GM23248 (cell line): ENCODE measurements around the gene GAS2. TPM values are rescaled to one million over a fixed set of nuclear protein-coding genes. Genes with fewer than 3 reads are reported as not detected.

Experiments used
- DNase-seq: peaks from one replicate; pipeline ENCODE4 v3.0.0-alpha.2; 2015
- H2AFZ ChIP-seq: fragments of 200-600 bp; sonication (generic); 2 replicates; pipeline ENCODE4 v1.6.1; 2016; ENCODE audit warnings: antibody characterized with exemption
- H3F3A ChIP-seq: fragments of 200-600 bp; sonication (generic); 2 replicates; pipeline ENCODE4 v1.6.1; 2016; ENCODE audit warnings: mild to moderate bottlenecking, antibody characterized with exemption, mixed run types; ENCODE audit not compliant: insufficient read depth
- H3K27ac ChIP-seq: fragments of 200-600 bp; sonication (generic); 2 replicates; pipeline ENCODE4 v1.5.1; 2016; ENCODE audit warnings: mild to moderate bottlenecking
- H3K27me3 ChIP-seq: fragments of 200-600 bp; sonication (generic); replicated peaks from 2 replicates; pipeline ENCODE4 v1.6.1; 2016; ENCODE audit warnings: mild to moderate bottlenecking; ENCODE audit not compliant: insufficient read depth
- H3K36me3 ChIP-seq: fragments of 200-600 bp; sonication (generic); 2 replicates; pipeline ENCODE4 v1.6.1; 2016; ENCODE audit warnings: low read depth, mild to moderate bottlenecking
- H3K4me1 ChIP-seq: fragments of 200-600 bp; sonication (generic); 2 replicates; pipeline ENCODE4 v1.6.1; 2016; ENCODE audit warnings: mild to moderate bottlenecking; ENCODE audit not compliant: insufficient read depth
- H3K4me2 ChIP-seq: fragments of 200-600 bp; sonication (generic); one replicate; pipeline ENCODE4 v1.6.1; 2016; ENCODE audit warnings: mild to moderate bottlenecking; ENCODE audit not compliant: unreplicated experiment
- H3K4me3 ChIP-seq: fragments of 200-600 bp; sonication (generic); 2 replicates; pipeline ENCODE4 v1.5.1; 2016; ENCODE audit warnings: mild to moderate bottlenecking
- H3K79me2 ChIP-seq: fragments of 200-600 bp; sonication (generic); 2 replicates; pipeline ENCODE4 v1.6.1; 2016; ENCODE audit warnings: mild to moderate bottlenecking; ENCODE audit not compliant: insufficient read depth
- H3K9ac ChIP-seq: fragments of 200-600 bp; sonication (generic); 2 replicates; pipeline ENCODE4 v1.6.1; 2016; ENCODE audit warnings: mild to moderate bottlenecking
- H3K9me2 ChIP-seq: fragments of 200-600 bp; sonication (generic); 2 replicates; pipeline ENCODE4 v1.6.1; 2016; ENCODE audit warnings: mixed run types, mild to moderate bottlenecking, moderate library complexity; ENCODE audit not compliant: insufficient read depth
- H3K9me3 ChIP-seq: fragments of 200-600 bp; sonication (generic); one replicate; pipeline ENCODE4 v1.6.1; 2017; ENCODE audit warnings: low read depth
- H4K20me1 ChIP-seq: fragments of 200-600 bp; sonication (generic); 2 replicates; pipeline ENCODE4 v1.6.0; 2016; ENCODE audit not compliant: insufficient read depth
- EZH2 ChIP-seq: fragments of 200-600 bp; sonication (generic); IDR thresholded peaks from 2 replicates; pipeline ENCODE4 v1.6.1; 2018; ENCODE audit warnings: antibody characterized with exemption, mild to moderate bottlenecking; ENCODE audit not compliant: insufficient read depth, poor library complexity, severe bottlenecking
- EZH2phosphoT487 ChIP-seq: fragments of 200-600 bp; sonication (generic); IDR thresholded peaks from 2 replicates; pipeline ENCODE4 v1.6.1; 2018; ENCODE audit warnings: antibody characterized with exemption, moderate library complexity, mild to moderate bottlenecking, low read depth; ENCODE audit not compliant: insufficient read depth
- WGBS, 2 experiments: methylation state at CpG; one replicate each; pipeline ENCODE4 v1.1.6; 2015 to 2017; ENCODE audit warnings: low lambda C conversion rate in 2 of 2, low coverage in 1 of 2; ENCODE audit errors: missing lambda C conversion rate in 2 of 2; 5-methylcytosine and 5-hydroxymethylcytosine counted together
- in situ Hi-C: fragments of 300-500 bp; cut with MboI; formaldehyde crosslinking; loops from 2 replicates; pipeline ENCODE4 v1.15.0; 2020
- polyA plus RNA-seq: library from polyadenylated mRNA; unstranded; fragments of >200 nt; fragmentation: Nextera tagmentation; extraction: Ambion mirVana; gene quantifications from 2 replicates; pipeline ENCODE4 v1.2.1, GENCODE V29; 2016
- total RNA-seq: library from RNA; depleted of rRNA; stranded (reverse); fragments of >200 nt; shearing (Covaris generic); gene quantifications from 2 replicates; pipeline ENCODE4 v1.2.3, GENCODE V29; 2014

Gene GAS2
- total and polyA plus RNA-seq, 2 experiments from 2014 or later, result 0.63 to 1.2 TPM

DNA sequence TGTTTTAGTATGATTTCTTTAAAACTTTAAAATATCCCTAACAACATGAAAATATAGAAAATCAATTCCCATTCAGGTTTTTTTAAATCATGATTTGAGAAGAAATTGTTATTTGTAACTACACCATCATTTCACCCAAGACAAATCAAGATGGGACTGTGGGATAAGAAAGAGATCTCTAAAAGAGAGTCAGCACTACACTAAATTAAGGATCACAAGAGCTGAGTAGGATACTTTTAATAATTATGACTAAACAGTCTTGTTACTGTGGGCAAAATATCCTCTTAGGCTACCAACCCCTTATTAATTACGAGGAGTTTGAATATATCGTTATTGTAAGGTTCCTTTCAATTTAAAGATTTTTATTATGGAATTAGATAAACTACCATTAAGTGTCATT lies 3.0 kb downstream of the GAS2 start:
- WGBS, 2 experiments, result 8 to 12% methylated on average over 2 of the region's 2 CpGs
- Histone ChIP-seq H3K27ac (no peak overlapping the region), H3K9me3 (no peaks in the 10 kb centered on the region), H3K9ac (no peak overlapping the region), H3K4me3 (no peak overlapping the region), H3K4me2 (no peak overlapping the region), H3K9me2 (no peaks in the 10 kb centered on the region), H3K27me3 (peaks cover 54% of the 10 kb centered on the region), H4K20me1 (no peaks in the 10 kb centered on the region), H3K4me1 (no peaks in the 10 kb centered on the region), H3F3A (no peaks in the 10 kb centered on the region), H3K79me2 (no peaks in the 10 kb centered on the region), H2AFZ (no peak overlapping the region), H3K36me3 (no peaks in the 10 kb centered on the region)
- TF ChIP-seq EZH2 (no peak), EZH2phosphoT487 (no peak)
- in situ Hi-C loops, result no loop called here
- DNase-seq, result no peak

DNA sequence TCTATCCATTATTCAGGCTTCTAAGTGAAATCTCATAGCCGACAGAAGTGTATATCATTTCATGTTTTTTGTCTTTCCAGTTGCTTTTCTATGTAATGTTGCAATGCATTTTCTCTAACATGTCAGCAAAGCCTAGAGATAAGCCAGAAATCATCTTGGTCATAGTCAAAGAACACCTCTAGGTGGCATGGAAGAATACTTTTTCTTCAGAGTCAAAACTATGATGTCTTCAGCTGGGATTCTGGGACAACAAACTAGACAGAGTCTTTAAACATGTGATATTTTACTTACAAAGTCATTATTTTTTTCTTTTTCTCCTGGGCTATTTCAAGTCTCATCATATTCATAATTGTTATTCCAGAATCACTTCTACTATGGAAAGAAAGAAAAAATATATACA lies 4.4 kb downstream of the GAS2 start:
- 26 to 33% methylated on average over 1 of the region's 1 CpG for WGBS, 2 experiments

DNA sequence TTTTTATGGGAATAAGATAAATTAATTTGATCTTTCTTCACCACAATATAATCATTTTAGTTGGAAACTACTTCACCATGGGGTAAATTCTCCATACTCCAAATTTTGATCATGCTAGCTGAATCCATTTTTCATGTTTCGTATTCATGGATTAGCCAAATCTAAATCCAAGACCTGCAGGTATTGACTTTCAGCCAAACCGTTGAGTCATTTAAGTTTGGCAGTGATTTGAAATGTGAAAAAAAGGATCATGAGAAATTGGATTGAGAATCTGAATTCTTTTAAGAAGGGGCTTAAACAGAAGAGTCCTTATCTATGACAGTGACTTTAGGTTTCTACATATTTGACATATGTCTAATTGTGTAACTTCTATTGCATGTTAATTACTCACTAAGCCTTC lies 5.3 kb downstream of the GAS2 start:
- Histone ChIP-seq H4K20me1 (no peaks in the 10 kb centered on the region), H3K9me3 (no peaks in the 10 kb centered on the region), H3K4me3 (no peak overlapping the region), H3K4me2 (no peak overlapping the region), H3K9ac (no peak overlapping the region), H2AFZ (no peak overlapping the region), H3K36me3 (no peaks in the 10 kb centered on the region), H3K9me2 (no peaks in the 10 kb centered on the region), H3K4me1 (no peaks in the 10 kb centered on the region), H3F3A (no peaks in the 10 kb centered on the region), H3K27ac (no peak overlapping the region), H3K79me2 (no peaks in the 10 kb centered on the region), H3K27me3 (peaks cover 30% of the 10 kb centered on the region; the same call in 1 of the 2 replicates)
- 37 to 38% methylated on average over 2 of the region's 2 CpGs for WGBS, 2 experiments
- TF ChIP-seq EZH2phosphoT487 (no peak), EZH2 (no peak)
- peak; percentile 2 for DNase-seq
- in situ Hi-C loops, result no loop called here

More for the DNA sequence above, 4.4 kb downstream of the GAS2 start:
- peaks cover 40% of the 10 kb centered on the region for H3K27me3 ChIP-seq
- H2AFZ ChIP-seq, result no peak overlapping the region
- no peak overlapping the region for H3K27ac ChIP-seq
- H3K36me3 ChIP-seq, result no peaks in the 10 kb centered on the region
- no peaks in the 10 kb centered on the region for H3K79me2 ChIP-seq
- no peaks in the 10 kb centered on the region for H3K9me3 ChIP-seq
- no peaks in the 10 kb centered on the region for H4K20me1 ChIP-seq
- no peak overlapping the region for H3K4me2 ChIP-seq
- H3K4me1 ChIP-seq, result no peaks in the 10 kb centered on the region
- peak; percentile 1 for DNase-seq
- TF ChIP-seq EZH2 (no peak), EZH2phosphoT487 (no peak)
- H3F3A ChIP-seq, result no peaks in the 10 kb centered on the region
- in situ Hi-C loops, result no loop called here
- no peak overlapping the region for H3K4me3 ChIP-seq
- no peaks in the 10 kb centered on the region for H3K9me2 ChIP-seq
- no peak overlapping the region for H3K9ac ChIP-seq

- in situ Hi-C loops, result no loop called here
- Histone ChIP-seq H3K4me3 (no peak overlapping the region), H3K9ac (no peak overlapping the region), H3K27me3 (peaks cover 4% of the 10 kb centered on the region; the same call in 1 of the 2 replicates), H4K20me1 (no peaks in the 10 kb centered on the region), H3K4me1 (no peaks in the 10 kb centered on the region), H3K9me2 (no peaks in the 10 kb centered on the region), H3K79me2 (no peaks in the 10 kb centered on the region), H3K4me2 (no peak overlapping the region), H3F3A (no peaks in the 10 kb centered on the region), H2AFZ (no peak overlapping the region), H3K9me3 (no peaks in the 10 kb centered on the region), H3K27ac (no peak overlapping the region), H3K36me3 (no peaks in the 10 kb centered on the region)
- TF ChIP-seq EZH2 (no peak), EZH2phosphoT487 (no peak)
- 41 to 42% methylated on average over 4 of the region's 4 CpGs for WGBS, 2 experiments
- DNase-seq, result no peak
These were observed 8.3 kb downstream of the GAS2 start for GRCh38 chr11:22674470-22675439.
